Ishikawa (cell line): ENCODE measurements around the gene FGFR3.

Source experiments
- CEBPB ChIP-seq: IDR thresholded peaks from 2 replicates; pipeline ENCODE4 v1.6.1; 2012
- MAX ChIP-seq: IDR thresholded peaks from 2 replicates; pipeline ENCODE4 v1.6.1; 2012
- RAD21 ChIP-seq: IDR thresholded peaks from 2 replicates; pipeline ENCODE4 v1.6.1; 2012; ENCODE audit warnings: low read depth
- USF1 ChIP-seq: IDR thresholded peaks from 2 replicates; pipeline ENCODE4 v1.6.1; 2012

- no peak for TF ChIP-seq RAD21
- no peak for TF ChIP-seq MAX
- TF ChIP-seq CEBPB: no peak
- TF ChIP-seq USF1: no peak
Observed at GRCh38 chr4:1772853-1773538, 20.1 kb upstream of the FGFR3 start.
